GM19238 (cell line): ENCODE data around the gene SLC22A4.

Experiments
- DNase-seq: peaks from one replicate; pipeline ENCODE4 v3.0.0; 2011; ENCODE audit warnings: low spot score; ENCODE audit not compliant: insufficient read length

SLC22A4 gene

DNA sequence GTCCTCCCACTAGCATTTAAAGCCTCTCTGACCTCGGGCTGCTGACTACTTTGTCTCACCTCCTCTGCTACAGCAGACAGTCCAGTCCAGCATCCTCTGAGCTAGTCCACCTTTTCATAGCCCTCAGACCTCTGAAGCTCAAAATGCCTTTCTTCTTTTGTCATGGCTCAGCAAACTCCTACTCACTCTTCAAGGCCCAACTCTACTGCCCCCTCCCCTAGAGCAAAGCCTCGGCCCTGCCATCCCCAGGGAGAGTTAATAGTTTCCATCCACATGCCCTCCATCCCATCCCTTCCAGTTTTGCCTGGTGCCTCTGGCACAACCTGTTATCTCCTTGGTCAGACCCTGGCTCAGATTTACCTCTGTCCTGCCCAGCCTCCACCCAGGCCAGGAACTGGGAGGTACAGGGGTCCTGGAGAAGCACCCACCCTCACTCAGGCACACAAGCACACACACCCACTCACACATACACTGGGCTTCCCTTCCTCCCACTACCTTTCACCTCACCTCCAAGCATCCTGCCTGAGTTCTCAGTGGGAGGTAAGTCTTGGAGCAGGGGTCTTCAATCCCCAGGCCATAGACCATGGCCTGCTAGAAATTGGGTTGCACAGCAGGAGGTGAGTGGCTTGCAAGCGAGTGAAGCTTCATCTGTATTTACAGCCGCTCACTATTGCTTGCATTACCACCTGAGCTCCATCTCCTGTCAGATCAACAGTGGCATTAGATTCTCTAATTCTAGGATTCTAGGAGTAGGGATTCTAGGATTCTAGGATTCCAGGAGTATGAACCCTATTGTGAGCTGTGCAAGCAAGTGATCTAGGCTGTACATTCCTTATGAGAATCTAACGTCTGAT, 18.6 kb upstream of the SLC22A4 start:
- no peak for DNase-seq

DNA sequence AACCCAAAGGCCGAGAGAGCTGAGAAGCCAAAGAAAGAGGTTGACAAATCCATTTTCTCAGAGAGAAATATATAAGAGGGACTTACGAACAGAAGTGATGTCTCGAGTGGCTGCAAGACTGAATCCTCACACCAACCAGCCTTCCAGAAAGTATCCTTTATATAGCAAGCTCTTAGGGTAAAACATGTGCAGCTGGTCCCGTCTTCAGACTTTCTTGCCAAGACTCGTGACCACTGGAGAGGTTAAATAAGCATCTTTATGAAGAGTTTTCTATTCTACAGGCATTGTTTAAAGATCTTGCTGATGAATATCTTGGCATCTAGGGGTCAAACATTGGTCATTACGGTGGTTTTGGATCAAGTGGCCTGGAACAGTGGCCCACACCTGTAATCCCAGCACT, 16.9 kb upstream of the SLC22A4 start:
- no peak for DNase-seq

GRCh38 chr5:132277971-132278853, 16.0 kb upstream of the SLC22A4 start:
- no peak for DNase-seq

GRCh38 chr5:132279801-132280200, 14.4 kb upstream of the SLC22A4 start:
- DNase-seq = no peak

DNA sequence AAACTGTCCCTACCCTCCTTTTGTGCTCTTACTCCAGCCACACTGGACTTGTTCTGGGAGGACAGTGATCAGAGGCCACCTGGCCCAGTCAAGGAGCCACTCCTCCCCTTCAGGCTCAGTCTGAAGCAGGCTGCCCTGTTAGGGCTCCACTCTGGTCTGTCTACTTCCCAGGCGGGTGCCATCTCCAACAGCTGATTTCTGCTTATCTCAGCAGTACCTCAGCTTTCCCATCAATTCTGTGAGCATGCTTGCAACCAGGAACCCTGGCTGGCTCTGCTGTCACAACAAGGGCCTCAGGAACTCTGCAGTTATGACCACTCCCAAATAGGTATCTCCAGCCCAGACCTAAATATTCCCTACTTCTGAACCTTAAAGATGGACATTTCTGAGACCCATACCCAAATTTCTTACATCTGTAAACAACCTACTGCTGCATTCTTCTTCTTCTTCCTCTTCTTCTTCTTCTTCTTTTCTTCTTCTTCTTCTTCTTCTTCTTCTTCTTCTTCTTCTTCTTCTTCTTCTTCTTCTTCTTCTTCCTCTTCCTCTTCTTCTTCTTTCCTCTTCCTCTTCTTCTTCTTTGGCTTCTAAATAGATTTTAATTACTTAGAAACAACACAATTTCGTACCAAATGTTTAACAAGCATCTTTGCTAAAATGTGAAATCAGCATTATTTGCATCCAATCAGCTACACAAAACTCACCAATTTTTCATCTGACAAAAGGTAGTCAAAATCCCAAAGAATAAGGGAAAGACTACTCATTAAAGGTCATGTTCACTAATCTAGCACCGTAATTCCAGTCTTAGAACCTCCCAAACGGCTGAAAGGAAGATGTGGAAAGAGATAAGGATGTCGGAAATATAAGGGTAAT, 13.6 kb upstream of the SLC22A4 start:
- no peak for DNase-seq

GRCh38 chr5:132281856-132282614, 12.2 kb upstream of the SLC22A4 start:
- DNase-seq = no peak

GRCh38 chr5:132283423-132284043, 10.7 kb upstream of the SLC22A4 start:
- DNase-seq = no peak

- DNase-seq = no peak
Observed at GRCh38 chr5:132289097-132289496, 5.1 kb upstream of the SLC22A4 start.

DNA sequence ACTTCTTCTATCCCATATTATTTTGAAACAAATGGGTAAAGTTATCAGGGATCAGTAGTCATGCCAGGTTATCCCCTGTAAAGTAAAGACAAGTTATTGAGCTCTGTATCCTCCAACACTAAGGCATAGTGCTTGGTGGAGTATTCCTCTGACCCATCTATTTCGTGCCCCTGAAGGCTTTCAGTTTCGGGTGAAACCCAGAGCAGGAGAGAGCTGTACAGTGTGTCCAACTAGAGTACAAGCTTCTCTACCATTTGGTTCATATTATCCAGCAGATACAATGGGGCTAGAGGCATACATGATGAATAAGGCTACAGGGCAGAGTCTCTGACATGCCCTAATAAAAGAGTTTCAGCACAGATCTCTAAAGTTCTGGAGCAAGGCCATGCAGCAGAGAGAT, 3.2 kb upstream of the SLC22A4 start:
- DNase-seq = no peak

DNA sequence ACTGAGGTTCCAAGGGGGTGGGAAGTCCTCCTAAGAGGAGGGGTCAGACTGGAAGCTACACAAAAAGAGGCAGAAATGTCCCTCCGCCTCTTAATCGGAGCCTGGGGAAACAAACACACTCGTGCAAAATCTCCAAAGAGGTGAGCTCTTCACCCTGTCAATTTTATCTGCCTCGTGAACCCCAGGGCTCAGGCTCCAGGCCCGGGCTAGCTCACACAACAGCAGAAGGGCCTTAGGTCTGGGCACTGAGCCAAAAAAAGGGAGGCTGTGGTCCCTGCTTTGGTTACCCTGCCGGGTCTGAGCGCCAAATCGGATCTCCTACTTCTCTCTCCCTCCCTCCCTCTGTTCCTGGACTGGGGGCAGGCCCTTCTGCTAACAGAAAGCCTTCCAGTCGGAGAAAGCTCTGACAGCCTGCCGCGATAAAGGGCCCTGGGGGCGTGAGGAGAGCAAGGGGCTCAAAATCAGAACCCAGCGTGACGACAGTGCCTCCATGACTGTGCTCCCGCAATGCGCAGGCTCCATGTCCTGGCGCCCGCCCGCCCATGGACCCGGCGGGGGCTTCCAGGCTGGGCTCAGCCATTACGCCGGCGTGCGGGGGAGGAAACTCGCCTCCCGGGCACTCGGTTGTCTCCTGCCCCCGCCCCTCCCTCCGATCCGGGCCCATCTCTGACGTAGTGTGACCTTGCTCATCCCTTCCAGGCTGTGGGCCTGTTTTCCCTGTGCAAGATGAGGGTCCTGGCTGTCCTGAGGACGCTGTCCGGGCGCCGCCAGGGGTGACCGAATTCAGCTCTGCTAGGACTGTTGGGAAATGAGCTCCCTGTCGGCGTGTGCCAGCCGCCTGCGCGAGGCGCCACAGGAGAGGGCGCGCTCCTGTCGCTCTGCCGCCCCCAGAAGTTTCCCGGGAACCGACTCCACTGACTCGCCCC, 865 bp upstream of the SLC22A4 start:
- DNase-seq = peak; percentile 63

- no peak for DNase-seq
Observed at GRCh38 chr5:132294728-132295504, 722 bp downstream of the SLC22A4 start.

- DNase-seq = no peak
Observed at GRCh38 chr5:132295505-132296411, 1.6 kb downstream of the SLC22A4 start.

- no peak for DNase-seq
Observed at GRCh38 chr5:132296412-132297016, 2.3 kb downstream of the SLC22A4 start.

- DNase-seq = no peak
Observed at GRCh38 chr5:132297211-132297940, 3.2 kb downstream of the SLC22A4 start.

DNA sequence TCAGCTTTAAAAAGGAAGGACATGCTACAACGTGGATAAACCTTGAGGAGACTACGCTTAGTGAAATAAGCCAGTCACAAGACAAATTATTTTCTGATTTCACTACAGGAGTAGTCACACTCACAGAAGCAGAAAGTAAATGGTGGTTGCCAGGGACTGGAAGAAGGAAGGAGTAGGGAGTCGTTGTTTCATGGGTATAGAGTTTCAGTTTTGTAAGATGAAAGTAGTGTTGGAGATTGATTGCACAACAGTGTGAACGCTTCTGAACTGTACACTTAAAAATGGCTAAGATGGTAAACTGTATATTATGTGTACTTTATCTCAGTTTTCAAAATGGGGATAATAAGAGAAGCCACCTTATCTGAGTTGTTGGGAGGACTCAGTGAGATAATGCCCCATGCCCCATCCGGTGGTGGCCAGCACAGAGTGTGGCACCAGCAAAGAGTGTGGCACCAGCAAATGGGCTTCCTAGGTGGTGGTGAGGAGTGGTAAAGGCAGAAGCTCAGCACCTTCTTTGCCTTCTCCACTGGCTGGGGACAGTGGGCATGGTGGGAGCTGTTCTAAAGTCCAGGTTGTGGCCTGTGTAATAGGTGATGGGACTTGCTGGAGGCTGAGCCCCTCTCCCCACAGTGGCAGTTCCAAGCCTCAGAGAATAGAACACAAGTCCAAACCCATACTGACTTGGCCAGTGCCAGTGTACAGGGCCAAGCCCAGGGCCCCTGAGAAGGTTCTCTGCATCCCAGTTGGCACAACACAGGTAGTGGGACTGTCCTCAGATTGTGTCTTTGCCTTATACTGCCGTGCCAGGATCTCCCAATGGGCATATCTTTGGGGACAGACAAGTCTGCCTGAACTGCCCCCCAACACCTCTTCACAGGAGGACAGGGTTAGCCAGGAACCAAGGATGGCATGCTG, 4.4 kb downstream of the SLC22A4 start:
- no peak for DNase-seq
